GM19193 (cell line): Measurements from ENCODE around the gene MYL5.

ENCODE experiments used
- POLR2A ChIP-seq: IDR thresholded peaks from 4 replicates; pipeline ENCODE4 v1.6.1; 2011; ENCODE audit not compliant: insufficient read depth, insufficient read length; ENCODE audit errors: extremely low read depth

The MYL5 gene

GRCh38 chr4:633976-634598 is 40.3 kb upstream of the MYL5 start:
- no peak for TF ChIP-seq POLR2A

GRCh38 chr4:634599-634985 is 39.8 kb upstream of the MYL5 start:
- no peak for TF ChIP-seq POLR2A

GRCh38 chr4:635851-636627 is 38.3 kb upstream of the MYL5 start:
- TF ChIP-seq POLR2A, result no peak

GRCh38 chr4:636628-637159 is 37.6 kb upstream of the MYL5 start:
- no peak for TF ChIP-seq POLR2A

GRCh38 chr4:637536-638280 is 36.6 kb upstream of the MYL5 start:
- TF ChIP-seq POLR2A, result no peak

GRCh38 chr4:646460-646859 is 27.9 kb upstream of the MYL5 start:
- no peak for TF ChIP-seq POLR2A

- no peak for TF ChIP-seq POLR2A
These were observed 26.9 kb upstream of the MYL5 start for GRCh38 chr4:647481-647880.

- no peak for TF ChIP-seq POLR2A
These were observed 25.6 kb upstream of the MYL5 start for GRCh38 chr4:648579-649292.

GRCh38 chr4:649293-649625 is 25.1 kb upstream of the MYL5 start:
- TF ChIP-seq POLR2A, result no peak

GRCh38 chr4:649751-650310 is 24.5 kb upstream of the MYL5 start:
- no peak for TF ChIP-seq POLR2A

- no peak for TF ChIP-seq POLR2A
These were observed 23.9 kb upstream of the MYL5 start for GRCh38 chr4:650461-650860.

- no peak for TF ChIP-seq POLR2A
These were observed 23.1 kb upstream of the MYL5 start for GRCh38 chr4:650951-651883.

- no peak for TF ChIP-seq POLR2A
These were observed 22.3 kb upstream of the MYL5 start for GRCh38 chr4:651884-652642.
